Stimulated activated CD4-positive, alpha-beta T cell treated with anti-CD3 and anti-CD28 coated beads, TNF-alpha, amount 100 ng/mL, for 1 hour (primary cell): ENCODE data around the gene PM20D2.
"Not testable (repeated sequence)": the region's sequence is repeated elsewhere in the genome, so short reads cannot be mapped to it uniquely, and the experiment has no call there.

Experiments used
- DNase-seq, 3 donors: peaks; one replicate each; pipeline ENCODE4 v3.0.0-alpha.2; 2020; ENCODE audit warnings: low read depth in 3 of 3, low spot score in 1 of 3

Gene PM20D2, protein sequence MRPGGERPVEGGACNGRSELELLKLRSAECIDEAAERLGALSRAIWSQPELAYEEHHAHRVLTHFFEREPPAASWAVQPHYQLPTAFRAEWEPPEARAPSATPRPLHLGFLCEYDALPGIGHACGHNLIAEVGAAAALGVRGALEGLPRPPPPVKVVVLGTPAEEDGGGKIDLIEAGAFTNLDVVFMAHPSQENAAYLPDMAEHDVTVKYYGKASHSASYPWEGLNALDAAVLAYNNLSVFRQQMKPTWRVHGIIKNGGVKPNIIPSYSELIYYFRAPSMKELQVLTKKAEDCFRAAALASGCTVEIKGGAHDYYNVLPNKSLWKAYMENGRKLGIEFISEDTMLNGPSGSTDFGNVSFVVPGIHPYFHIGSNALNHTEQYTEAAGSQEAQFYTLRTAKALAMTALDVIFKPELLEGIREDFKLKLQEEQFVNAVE

GRCh38 chr6:89145956-89146717, at the start of gene PM20D2:
Gene PM20D2 (plus strand): TSS chr6:89146055. CDS start chr6:89146145, 90 bp downstream.
- DNase-seq = peak in 2 of 3 donors; percentile 39 to 55

GRCh38 chr6:89098461-89098860, 47.4 kb upstream of the PM20D2 start:
- DNase-seq = no peak

- DNase-seq = no peak
Observed at GRCh38 chr6:89100114-89100513, 45.7 kb upstream of the PM20D2 start.

DNA sequence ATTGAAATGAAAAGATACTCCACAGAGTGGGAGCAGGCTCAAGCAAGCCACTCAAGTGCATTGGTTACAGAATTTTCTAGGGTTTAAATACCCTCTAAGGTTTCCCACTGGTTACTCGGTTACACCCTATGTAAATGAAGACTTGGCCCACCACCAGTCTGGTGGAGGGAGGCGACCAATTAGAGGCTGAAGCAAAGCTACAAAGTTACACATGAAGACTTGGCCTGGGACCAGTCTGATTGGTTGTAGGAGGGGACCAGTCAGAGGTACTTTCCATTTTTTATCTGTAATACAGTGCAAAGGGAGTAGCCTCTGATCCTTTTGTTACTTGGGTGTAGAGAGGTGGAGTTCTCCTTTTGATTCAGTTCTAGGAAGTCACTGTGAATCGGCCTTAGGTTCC, 35.6 kb upstream of the PM20D2 start:
- no peak for DNase-seq

GRCh38 chr6:89111933-89112332, 33.9 kb upstream of the PM20D2 start:
- no peak for DNase-seq

DNA sequence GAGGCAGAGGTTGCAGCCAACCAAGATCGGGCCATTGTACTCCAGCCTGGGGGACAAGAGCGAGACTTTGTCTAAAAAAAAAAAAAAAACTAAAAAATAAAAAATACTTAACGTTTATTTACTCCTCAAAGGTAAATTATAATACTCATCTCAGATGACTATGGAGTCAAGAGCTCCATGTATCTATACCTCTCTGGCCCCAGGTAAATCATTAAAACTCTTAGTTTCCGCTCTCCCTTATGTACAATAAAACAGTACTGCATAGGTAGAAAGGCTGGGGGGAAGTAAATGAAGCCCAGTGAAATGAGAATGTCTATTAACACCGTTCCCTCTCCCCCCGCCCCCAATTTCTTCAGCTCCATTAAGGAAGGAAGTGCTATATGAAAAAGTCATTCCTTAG, 29.2 kb upstream of the PM20D2 start:
- DNase-seq = no peak

- DNase-seq = peak in 1 of 3 donors; percentile 17
Observed at GRCh38 chr6:89117211-89118108, 28.4 kb upstream of the PM20D2 start, which contains the start of gene SRSF12. Gene SRSF12 (minus strand): TSS chr6:89118071. CDS start chr6:89117887, 184 bp downstream.

- DNase-seq = no peak
Observed at GRCh38 chr6:89118931-89119330, 26.9 kb upstream of the PM20D2 start.

- DNase-seq = no peak
Observed at GRCh38 chr6:89120371-89120770, 25.5 kb upstream of the PM20D2 start.

DNA sequence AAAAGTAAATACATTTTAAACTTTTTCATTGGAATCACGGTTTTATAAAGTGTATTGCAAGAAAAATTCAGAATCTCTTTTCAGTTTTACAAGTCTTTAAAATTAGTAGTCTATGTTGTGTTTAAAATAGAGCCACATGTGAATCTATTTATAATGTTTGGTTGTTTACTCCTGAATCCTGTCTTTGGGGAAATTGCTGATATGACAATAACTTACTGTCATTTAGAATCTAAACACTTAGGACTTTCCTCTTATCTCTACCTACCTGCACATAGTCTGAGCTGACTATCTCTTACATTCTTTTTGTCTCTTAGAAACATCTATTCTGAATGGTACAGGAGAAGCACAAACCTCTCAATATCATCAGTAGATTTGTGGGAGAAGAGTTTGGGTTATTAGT, 23.9 kb upstream of the PM20D2 start:
- no peak for DNase-seq

DNA sequence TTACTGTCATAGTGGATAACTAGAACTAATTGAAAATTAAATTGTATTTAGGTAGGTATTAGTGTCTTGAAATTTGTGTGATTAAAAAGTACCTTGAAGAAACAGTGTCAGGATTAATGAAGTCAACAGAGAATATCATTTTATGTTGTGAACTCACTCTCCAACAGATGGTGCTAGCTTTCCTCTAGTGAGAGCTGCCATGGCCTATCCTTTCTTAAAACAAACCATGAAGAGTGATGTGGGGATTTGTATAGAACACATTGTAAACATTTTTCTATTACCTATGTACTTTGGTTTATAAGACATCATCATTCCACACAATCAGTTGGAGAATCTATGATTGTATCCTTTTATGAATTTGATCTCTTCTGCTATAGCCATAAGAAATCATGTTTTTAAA, 23.2 kb upstream of the PM20D2 start:
- no peak for DNase-seq

GRCh38 chr6:89128256-89128671, 17.6 kb upstream of the PM20D2 start:
- not testable (repeated sequence) for DNase-seq

DNA sequence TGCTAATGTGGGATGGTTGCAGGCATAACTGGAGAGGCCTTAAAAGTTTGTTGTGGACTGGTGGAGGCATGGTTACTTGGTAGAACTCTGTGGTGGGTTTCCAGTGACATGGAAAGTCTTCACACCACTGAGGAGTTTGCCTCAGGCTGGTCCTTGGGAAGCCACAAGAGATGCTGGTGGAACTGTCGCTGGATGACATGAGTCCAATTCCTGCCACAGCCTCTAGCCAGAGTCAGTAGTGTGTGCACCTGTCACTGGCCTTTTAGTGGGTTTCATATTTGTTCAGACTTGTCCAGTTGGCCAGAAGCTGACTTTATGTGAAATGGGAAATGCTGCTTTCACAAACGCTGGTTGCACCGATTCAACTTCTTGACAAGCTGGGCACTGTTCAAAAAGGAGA, 14.3 kb upstream of the PM20D2 start:
- no peak for DNase-seq

- DNase-seq = no peak
Observed at GRCh38 chr6:89132057-89132456, 13.8 kb upstream of the PM20D2 start.

DNA sequence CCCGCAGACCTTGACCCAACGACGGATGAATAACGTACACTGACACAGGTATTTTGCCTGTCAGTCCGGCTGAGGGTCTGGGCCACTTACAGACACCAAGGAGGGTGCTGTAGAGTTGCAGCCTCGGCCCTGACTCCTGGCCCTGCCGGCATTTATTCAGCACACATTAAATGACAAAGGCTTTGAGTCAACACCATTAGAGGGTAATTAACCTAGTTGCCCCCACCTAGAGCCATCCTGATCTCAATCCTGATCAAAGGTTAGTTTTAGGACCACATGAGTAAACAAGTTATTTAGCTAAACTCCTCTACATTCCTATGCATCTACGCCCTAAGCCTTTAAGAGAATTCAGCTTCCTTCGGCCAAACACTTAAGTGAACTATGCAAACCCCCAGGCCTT, 11.9 kb upstream of the PM20D2 start:
- DNase-seq = no peak

DNA sequence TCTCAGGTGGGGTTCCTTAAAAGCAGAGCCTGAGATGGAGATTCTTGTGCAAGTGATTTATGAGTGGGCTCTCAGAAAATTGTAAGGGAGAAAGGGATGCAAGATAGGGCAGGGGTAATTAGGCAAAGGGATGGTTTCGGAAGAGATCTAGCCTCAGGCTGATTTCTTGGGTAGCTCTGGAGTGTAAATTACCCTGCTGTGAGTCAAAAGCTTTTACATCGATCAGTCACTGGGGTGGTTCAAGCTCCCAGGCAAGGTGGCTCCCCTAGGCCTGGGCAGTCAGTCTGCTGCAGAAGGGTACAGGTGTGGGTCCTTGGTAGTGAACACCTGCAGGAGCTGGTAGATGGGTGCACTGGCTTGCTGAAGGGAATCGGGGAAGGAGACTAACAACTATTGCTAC, 11.1 kb upstream of the PM20D2 start:
- no peak for DNase-seq

DNA sequence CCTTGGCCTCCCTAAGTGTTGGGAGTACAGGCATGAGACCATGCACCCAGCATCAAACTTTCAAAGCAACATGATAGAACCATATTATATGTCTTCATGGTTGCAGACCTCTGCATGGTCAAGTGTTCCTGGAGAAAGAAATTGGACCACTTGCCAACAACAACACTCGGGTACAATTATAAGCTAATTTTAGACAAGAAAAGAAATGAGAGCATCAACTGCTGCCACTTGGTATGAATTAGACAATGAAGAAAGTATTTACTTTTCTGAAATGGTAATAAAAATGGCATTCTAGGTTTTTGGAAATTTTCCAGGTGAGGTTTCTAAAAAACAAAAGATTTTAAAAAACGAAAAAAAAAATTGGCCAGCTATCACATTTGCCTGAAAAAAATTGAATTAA, 7.7 kb upstream of the PM20D2 start:
- DNase-seq = no peak

GRCh38 chr6:89139509-89140346, 6.1 kb upstream of the PM20D2 start:
- DNase-seq = no peak

- DNase-seq = no peak
Observed at GRCh38 chr6:89140347-89141156, 5.3 kb upstream of the PM20D2 start.
